Mesodermal cell (in vitro differentiated cells): ENCODE measurements around the gene CORO2B.
"Not testable (repeated sequence)": the region's sequence is repeated elsewhere in the genome, so short reads cannot be mapped to it uniquely, and the experiment has no call there.

Experiments
- H3K27ac ChIP-seq: 2 replicates; pipeline ENCODE4 v1.7.0; 2013; ENCODE audit warnings: mild to moderate bottlenecking, low read depth, low read length, moderate library complexity; ENCODE audit not compliant: severe bottlenecking
- H3K36me3 ChIP-seq: 2 replicates; pipeline ENCODE4 v1.7.1; 2013; ENCODE audit warnings: mild to moderate bottlenecking, low read length, moderate library complexity; ENCODE audit not compliant: control insufficient read depth, insufficient read depth
- H3K4me1 ChIP-seq: one replicate; pipeline ENCODE4 v1.7.1; 2013; ENCODE audit warnings: mild to moderate bottlenecking, low read length; ENCODE audit not compliant: insufficient read depth, control insufficient read depth, poor library complexity, severe bottlenecking
- H3K4me3 ChIP-seq: 2 replicates; pipeline ENCODE4 v1.7.0; 2013; ENCODE audit warnings: low read length, control low read depth, mild to moderate bottlenecking; ENCODE audit not compliant: insufficient read depth, poor library complexity, severe bottlenecking; ENCODE audit errors: extremely low read depth
- H3K9me3 ChIP-seq: 2 replicates; pipeline ENCODE4 v1.7.1; 2013; ENCODE audit warnings: mild to moderate bottlenecking, low read length, moderate library complexity; ENCODE audit not compliant: control insufficient read depth
- whole genome bisulfite sequencing, 2 experiments: methylation state at CpG; one replicate each; pipeline ENCODE4 v1.1.5; 2013; ENCODE audit warnings: missing lambda C conversion rate in 2 of 2; ENCODE audit not compliant: insufficient coverage in 2 of 2; 5-methylcytosine and 5-hydroxymethylcytosine counted together

Gene CORO2B

GRCh38 chr15:68759982-68760579, 181.3 kb downstream of the CORO2B start:
- H3K9me3 ChIP-seq, H3K4me1 ChIP-seq, H3K36me3 ChIP-seq, H3K4me3 ChIP-seq, H3K27ac ChIP-seq: not testable (repeated sequence)
- 94 to 96% methylated on average over 1 of the region's 1 CpG for WGBS, 2 experiments

GRCh38 chr15:68763063-68763462, 184.3 kb downstream of the CORO2B start:
- no peaks in the 10 kb centered on the region for H3K9me3 ChIP-seq

GRCh38 chr15:68764090-68764489, 185.3 kb downstream of the CORO2B start:
- whole genome bisulfite sequencing, 2 experiments, result no CpG with 5 or more reads among the region's 1 CpG
- no peak overlapping the region for H3K27ac ChIP-seq
- no peaks in the 10 kb centered on the region for H3K36me3 ChIP-seq
- H3K9me3 ChIP-seq, result no peaks in the 10 kb centered on the region
- H3K4me1 ChIP-seq, result no peaks in the 10 kb centered on the region
- H3K4me3 ChIP-seq, result no peak overlapping the region

More at GRCh38 chr15:68763063-68763462, 184.3 kb downstream of the CORO2B start:
- H3K27ac ChIP-seq, result no peak overlapping the region
- H3K36me3 ChIP-seq, result no peaks in the 10 kb centered on the region
- H3K4me3 ChIP-seq, result no peak overlapping the region
- WGBS, 2 experiments, result 62 to 96% methylated on average over 3 of the region's 4 CpGs
- no peaks in the 10 kb centered on the region for H3K4me1 ChIP-seq

- Histone ChIP-seq H3K9me3 (no peaks in the 10 kb centered on the region), H3K27ac (no peak overlapping the region), H3K4me1 (no peaks in the 10 kb centered on the region), H3K36me3 (no peaks in the 10 kb centered on the region), H3K4me3 (no peak overlapping the region)
- 86 to 88% methylated on average over 5 of the region's 11 CpGs for WGBS, 2 experiments
These were observed 187.0 kb downstream of the CORO2B start for GRCh38 chr15:68765602-68766368.

- 50% methylated on average over 2 of the region's 4 CpGs for WGBS, 2 experiments
- no peaks in the 10 kb centered on the region for H3K4me1 ChIP-seq
- no peak overlapping the region for H3K27ac ChIP-seq
- H3K36me3 ChIP-seq, result no peaks in the 10 kb centered on the region
- no peaks in the 10 kb centered on the region for H3K9me3 ChIP-seq
- H3K4me3 ChIP-seq, result no peak overlapping the region
These were observed 189.0 kb downstream of the CORO2B start for GRCh38 chr15:68767833-68768232.

GRCh38 chr15:68768321-68768720, 189.5 kb downstream of the CORO2B start:
- Histone ChIP-seq H3K9me3 (no peaks in the 10 kb centered on the region), H3K4me3 (no peak overlapping the region), H3K27ac (no peak overlapping the region), H3K4me1 (no peaks in the 10 kb centered on the region), H3K36me3 (no peaks in the 10 kb centered on the region)
- WGBS, 2 experiments, result no CpG with 5 or more reads among the region's 2 CpGs

- Histone ChIP-seq H3K4me3 (no peak overlapping the region), H3K9me3 (peaks cover 7% of the 10 kb centered on the region), H3K36me3 (no peaks in the 10 kb centered on the region), H3K27ac (no peak overlapping the region), H3K4me1 (no peaks in the 10 kb centered on the region)
- 92 to 93% methylated on average over 2 of the region's 2 CpGs for WGBS, 2 experiments
These were observed 190.9 kb downstream of the CORO2B start for GRCh38 chr15:68769702-68770101.

- no peak overlapping the region for H3K4me3 ChIP-seq
- H3K36me3 ChIP-seq, result no peaks in the 10 kb centered on the region
- peaks cover 10% of the 10 kb centered on the region for H3K9me3 ChIP-seq
- H3K27ac ChIP-seq, result no peak overlapping the region
- H3K4me1 ChIP-seq, result no peaks in the 10 kb centered on the region
These were observed 191.4 kb downstream of the CORO2B start for GRCh38 chr15:68770216-68770615.

GRCh38 chr15:68773036-68773435, 194.2 kb downstream of the CORO2B start:
- Histone ChIP-seq H3K9me3 (peaks cover 10% of the 10 kb centered on the region), H3K36me3 (peaks cover 8% of the 10 kb centered on the region), H3K27ac (no peak overlapping the region), H3K4me3 (no peak overlapping the region), H3K4me1 (no peaks in the 10 kb centered on the region)
- WGBS, 2 experiments, result 83% methylated on average over 2 of the region's 2 CpGs; no CpG with 5 or more reads in 1 of the 2 experiments

- H3K4me1 ChIP-seq, result no peaks in the 10 kb centered on the region
- peaks cover 10% of the 10 kb centered on the region for H3K9me3 ChIP-seq
- WGBS, 2 experiments, result 84 to 100% methylated on average over 3 of the region's 4 CpGs
- peaks cover 14% of the 10 kb centered on the region for H3K36me3 ChIP-seq
- H3K4me3 ChIP-seq, result no peak overlapping the region
- H3K27ac ChIP-seq, result no peak overlapping the region
These were observed 195.3 kb downstream of the CORO2B start for GRCh38 chr15:68774120-68774519.

GRCh38 chr15:68774521-68775235, 195.9 kb downstream of the CORO2B start:
- Histone ChIP-seq H3K4me3 (no peak overlapping the region), H3K9me3 (peaks cover 10% of the 10 kb centered on the region)
- 90 to 92% methylated on average over 2 to 3 of the region's 3 CpGs for WGBS, 2 experiments

More at GRCh38 chr15:68774521-68775235, 195.9 kb downstream of the CORO2B start:
- Histone ChIP-seq H3K4me1 (no peaks in the 10 kb centered on the region), H3K36me3 (peaks cover 20% of the 10 kb centered on the region), H3K27ac (no peak overlapping the region)
